Right lobe of liver (tissue), 5 donors: Measurements from ENCODE around the gene GATAD1. TPM values are rescaled to one million over a fixed set of nuclear protein-coding genes. Genes with fewer than 3 reads are reported as not detected.

Source experiments
- total RNA-seq, 6 experiments: library from RNA; depleted of rRNA in 2 of 6; stranded (reverse); fragments of >200 nt in 2 of 6; fragmentation: NEBNext Ultra II Directional in 3 of 6; extraction: Animal tissue kit (Norgen Biotek cat#: 25700) in 3 of 6; gene quantifications; one replicate each; pipeline versions ENCODE4 v1.1.0 to v1.2.4, GENCODE V29; 2016 to 2023
- donor health status: DM: no; HTN: no; CAD: no.
- donor health status: DM: no; HTN: no; CAD: no.
- donor health status: DM: no; HTN: yes; CAD: no.
- donor health status: DM: no; HTN: yes; CAD: no.

The GATAD1 gene
- total RNA-seq, 6 experiments from 2014 or later, result 11.5 to 16.8 (median 14.0) TPM

Other genes starting within 250 kb of the GATAD1 start
- gene KRIT1, start 201.6 kb upstream of the GATAD1 start, total RNA-seq, result 10 to 100 TPM; 15.9 to 32.3 (median 22.6) TPM
- gene ANKIB1, start 201.5 kb upstream of the GATAD1 start, total RNA-seq, result 10 to 100 TPM in 5 of 6 experiments, 1 to 10 TPM in 1; 9.3 to 20.8 (median 15.0) TPM
- not detected for gene ERVW-1, start 30.5 kb downstream of the GATAD1 start, total RNA-seq
- 10 to 100 TPM in 5 of 6 experiments, 1 to 10 TPM in 1; 10.0 to 12.0 (median 10.8) TPM for gene PEX1, start 81.0 kb downstream of the GATAD1 start, total RNA-seq
- gene RBM48, start 81.3 kb downstream of the GATAD1 start, total RNA-seq, result 1 to 10 TPM; 4.2 to 6.9 (median 4.7) TPM
- 10 to 100 TPM in 3 of 6 experiments, 1 to 10 TPM in 3; 8.6 to 11.6 (median 9.7) TPM for gene FAM133B, start 142.9 kb downstream of the GATAD1 start, total RNA-seq